GM19240 (cell line): Measurements from ENCODE around the gene CDH23.

Experiments used
- DNase-seq: peaks from one replicate; pipeline ENCODE4 v3.0.0; 2011; ENCODE audit warnings: low spot score; ENCODE audit not compliant: insufficient read length

CDH23 gene

DNA sequence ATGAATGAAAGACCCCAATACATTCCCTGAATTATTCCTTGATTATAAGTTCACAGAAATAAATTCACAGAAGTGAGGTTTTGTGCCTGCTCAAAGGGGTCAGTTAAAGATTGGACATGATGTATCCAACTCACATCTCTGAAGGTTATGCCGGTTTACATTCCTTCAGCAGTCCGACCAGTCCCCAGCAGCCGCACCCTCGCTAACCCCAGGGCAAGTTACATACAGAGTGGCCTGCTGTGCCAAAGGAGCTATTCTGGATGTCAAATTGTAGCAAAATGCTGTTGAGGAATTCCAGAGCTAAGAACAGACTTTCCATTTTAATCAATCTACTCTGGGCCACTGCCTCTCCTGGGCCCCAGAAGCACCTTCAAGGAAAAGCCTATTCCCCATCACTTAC, 434.0 kb downstream of the CDH23 start:
- no peak for DNase-seq

DNA sequence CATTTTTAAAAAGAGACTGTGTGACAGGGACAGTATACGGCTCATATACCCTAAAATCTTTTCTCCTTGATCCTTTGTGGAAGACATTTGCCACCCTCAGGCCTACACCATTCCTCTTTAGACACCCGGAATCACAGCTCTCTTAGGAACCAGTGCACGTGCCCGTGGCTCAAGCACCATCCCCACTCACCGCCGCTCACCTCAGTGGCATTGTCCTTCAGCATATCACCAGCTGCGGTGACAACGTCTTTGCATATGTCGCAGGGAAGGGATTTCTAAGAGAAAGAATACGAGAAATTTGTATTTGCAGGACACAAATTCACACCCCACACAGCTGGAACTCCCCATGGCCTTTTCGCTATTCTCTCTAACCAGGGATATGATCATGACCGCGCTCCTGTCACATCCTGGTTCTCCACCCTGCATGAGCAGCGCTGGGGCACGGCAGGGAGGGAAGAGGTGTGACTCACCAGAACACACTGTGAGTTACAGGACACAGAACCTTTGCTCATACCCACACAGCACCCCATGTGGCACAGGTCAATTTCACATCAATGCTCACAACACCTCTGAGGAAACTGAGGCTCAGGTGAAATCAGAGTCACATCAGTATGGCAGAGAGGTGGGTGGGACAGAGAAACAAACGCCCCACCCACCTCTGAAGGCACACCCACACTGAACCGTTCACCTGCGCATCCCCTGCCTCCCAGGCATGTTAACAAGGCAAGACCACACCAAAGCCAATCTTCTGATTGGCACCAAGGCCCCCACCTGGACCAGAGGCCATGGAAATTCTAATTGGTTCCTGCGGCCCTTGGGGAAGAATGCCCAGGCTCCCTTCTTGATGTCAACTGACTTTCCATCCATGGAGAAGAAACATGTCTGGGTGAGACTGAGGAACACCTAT, 435.2 kb downstream of the CDH23 start:
- DNase-seq, result no peak

DNA sequence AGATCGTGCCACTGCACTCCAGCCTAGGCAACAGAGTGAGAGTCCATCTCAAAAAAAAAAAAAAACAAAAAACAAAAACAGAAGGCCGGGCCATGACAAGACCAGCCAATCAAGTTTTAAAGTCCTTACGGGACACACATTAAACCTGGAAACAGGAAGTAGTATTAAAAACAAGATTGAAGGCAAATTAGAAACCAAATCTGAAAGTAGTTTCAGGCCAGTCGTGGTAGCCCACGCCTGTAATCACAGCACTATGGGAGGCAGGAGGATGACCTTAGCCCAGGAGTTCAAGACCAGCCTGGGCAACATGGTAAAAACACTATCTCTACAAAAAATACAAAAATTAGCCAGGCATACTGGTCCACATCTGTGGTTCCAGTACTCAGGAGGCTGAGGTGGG, 436.2 kb downstream of the CDH23 start:
- no peak for DNase-seq

DNA sequence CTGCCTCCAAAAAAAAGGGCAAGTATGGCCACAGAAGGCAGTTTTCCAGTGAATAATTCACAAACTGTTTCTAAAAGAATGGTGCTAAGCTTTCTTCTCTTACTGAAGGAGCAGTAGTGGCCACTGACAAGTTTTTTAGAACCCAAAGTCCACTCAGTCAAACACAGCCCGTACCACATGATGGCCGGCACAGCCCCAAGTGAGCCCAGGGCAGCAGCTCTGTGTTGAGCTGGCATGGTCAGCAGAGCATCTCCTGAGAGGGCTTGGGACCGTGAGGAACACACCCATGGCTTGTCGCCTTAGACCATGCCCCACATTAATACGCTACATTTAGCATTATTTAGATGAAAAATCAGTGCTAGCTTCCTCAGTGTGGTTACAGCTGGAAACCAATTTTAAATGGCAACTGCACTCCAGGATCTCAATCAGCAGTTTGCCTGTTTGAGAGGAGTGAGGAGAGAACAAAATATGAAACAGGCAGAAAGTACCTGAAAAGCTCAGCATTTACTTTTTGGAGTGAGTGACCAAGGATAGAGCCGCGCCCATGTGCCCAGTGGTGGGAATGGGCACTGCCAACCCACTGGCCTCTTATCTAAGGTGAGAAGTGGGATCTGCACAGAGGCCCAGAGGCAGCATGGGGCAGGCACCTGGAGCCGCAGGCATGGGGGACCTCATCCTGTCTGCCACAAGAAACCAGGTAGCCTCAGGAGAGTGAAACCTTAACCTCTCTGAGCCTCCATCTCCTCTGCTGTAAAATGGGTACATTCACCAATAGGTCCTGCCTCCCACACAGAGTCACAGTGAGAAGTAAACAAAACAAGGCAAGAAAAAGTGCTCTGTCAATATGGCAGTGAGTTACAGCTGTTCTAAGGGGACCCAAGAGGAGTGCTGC, 437.0 kb downstream of the CDH23 start:
- DNase-seq, result no peak

DNA sequence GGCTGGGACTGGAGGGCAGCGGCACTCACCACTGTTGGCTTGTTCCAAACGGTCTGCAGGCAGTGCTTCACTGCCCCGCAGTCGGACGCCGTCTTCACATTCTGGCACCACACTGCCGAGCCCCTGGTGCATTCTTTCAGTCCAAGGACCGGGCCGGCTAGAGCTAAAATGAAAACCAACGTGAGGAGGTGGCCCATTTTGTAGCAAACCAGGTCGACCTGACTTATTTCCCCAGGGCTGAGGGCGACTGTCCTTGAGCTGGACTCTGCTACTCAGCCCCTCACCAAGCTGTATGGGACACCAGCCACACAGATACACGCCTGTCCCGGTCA, 437.6 kb downstream of the CDH23 start:
- no peak for DNase-seq

DNA sequence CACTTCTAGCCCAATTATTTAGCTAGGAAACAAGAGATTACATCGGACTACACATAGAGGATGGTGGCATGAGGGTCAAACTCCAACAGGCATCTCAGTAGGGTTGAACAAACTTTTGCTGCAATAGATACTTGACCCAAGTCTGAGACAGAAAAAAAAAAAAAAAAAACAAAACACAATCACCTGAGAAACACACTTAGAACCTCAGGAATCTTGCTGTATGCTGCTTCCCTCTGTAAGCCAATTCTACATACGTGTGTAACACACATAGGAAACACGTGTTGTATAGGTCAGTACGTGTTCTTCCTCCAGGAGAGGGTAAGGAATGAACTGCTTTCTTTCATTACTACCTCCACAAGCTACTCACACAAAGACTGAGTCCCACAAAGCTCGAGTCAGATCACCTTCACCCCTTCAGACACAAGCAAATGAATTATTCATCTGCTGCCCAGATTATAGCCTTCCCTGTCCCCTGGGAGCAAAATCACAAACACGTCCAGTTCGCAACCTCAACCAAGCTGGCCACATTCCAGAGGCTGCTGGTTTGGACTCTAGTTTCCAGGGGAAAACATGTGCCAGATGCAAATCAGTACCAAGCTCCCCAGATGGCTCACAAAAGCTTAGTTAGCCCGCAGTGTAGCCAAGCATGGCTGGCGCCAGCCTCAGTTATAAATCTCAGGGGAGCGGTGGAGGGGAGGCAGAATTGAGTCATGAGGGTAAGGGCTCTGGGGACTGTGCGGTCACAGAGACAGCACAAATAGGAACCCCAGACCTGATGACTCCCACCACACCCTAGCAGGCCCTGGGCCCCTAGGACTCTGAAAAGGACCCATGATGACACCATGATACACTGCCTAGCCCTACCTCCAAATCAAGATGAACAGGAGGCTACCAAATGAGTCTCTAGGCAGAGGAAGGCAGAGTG, 439.2 kb downstream of the CDH23 start:
- DNase-seq, result peak; percentile 75

DNA sequence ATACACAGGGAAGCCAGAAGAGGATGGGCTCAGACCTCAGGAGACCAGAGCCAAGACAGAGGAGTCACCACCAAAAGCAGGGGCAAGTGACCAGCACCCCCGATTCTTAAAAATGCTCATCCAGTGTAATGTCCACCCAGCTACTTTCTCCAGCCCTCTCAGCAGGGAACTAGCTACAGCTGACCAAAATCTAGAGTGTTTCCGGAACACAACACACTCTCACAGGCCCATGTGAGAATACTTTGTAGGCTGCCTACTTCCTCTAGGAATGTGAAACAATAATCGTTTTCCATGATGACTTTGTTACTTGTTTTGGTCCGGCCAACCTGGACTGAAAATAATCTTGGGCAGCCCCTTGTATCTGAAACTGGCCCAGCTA, 439.9 kb downstream of the CDH23 start:
- DNase-seq, result no peak

DNA sequence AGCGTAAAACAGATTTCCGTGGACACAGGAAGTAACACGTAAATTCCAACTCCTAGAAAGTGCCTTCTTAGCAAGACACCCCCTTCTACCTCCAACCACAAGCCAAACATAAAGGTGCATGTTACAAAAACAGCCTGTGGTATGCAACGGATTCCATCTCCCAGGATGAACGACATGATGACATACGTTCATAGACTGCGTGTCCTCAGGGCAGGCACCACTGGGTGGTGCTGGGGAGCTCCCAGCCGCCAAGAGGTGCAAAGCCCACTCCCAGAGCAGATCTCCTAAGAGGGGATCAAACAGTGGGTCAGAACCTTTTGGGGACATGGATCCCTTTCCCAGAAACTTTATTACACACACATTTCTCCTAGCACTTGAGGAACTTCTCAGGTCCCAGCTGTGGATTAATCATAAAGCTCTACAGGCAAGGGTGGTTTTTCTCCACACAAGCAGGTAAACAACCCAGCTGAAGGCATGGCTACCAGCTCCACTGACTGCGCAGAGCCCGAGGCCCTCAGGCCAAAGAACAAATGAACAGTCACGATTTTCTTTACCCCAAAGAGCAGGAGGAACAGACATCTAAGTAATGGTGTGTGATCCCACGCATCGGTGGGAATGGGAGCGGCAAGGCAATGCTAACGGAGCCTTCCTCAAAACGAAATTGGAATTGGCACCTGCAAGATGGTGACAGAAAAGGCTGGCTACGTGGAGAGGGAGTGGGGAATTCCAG, 440.5 kb downstream of the CDH23 start:
- DNase-seq, result no peak

DNA sequence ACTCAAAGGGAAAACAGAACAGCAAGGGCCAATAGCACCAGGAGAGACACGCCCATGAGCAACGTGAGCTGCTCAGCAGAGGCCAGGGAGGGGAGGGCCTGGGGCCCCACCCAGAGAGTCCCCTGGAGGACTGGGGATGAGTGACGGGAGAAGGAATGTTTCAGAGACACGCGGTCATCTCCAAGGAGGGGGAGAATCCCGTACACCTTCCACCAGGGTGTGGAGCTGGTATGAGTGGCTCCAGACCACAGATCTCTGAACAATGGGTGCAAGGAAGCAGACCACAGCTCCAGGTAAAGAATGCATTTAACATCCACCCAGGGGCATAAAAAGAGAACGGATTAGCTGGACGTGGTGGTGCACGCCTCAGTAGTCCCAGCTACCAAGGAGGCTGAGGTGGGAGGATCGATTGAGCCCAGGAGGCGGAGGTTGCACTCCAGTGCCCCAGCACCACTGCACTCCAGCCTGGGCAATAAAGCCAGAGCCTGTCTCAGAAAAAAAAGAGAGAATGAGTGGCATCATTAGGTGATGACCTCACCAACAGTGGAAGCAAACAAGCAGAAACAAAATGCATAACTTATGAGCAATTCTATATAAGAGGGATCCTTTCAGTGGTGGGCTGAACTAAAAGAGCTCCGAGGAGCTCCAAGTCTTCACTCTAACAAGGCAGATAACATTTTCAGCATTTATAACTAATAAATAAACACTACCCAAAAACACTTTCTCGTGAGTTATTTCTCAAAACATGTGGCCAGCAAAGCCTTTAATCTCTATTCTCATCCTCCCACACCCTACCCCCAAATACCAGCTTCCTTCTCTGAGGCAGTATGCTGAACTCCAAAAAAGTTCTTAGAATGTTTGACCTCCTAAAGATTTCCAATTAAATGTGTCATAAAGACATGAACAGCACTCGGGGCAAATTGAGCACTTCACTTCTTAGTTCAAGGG, 441.8 kb downstream of the CDH23 start:
- DNase-seq, result no peak

DNA sequence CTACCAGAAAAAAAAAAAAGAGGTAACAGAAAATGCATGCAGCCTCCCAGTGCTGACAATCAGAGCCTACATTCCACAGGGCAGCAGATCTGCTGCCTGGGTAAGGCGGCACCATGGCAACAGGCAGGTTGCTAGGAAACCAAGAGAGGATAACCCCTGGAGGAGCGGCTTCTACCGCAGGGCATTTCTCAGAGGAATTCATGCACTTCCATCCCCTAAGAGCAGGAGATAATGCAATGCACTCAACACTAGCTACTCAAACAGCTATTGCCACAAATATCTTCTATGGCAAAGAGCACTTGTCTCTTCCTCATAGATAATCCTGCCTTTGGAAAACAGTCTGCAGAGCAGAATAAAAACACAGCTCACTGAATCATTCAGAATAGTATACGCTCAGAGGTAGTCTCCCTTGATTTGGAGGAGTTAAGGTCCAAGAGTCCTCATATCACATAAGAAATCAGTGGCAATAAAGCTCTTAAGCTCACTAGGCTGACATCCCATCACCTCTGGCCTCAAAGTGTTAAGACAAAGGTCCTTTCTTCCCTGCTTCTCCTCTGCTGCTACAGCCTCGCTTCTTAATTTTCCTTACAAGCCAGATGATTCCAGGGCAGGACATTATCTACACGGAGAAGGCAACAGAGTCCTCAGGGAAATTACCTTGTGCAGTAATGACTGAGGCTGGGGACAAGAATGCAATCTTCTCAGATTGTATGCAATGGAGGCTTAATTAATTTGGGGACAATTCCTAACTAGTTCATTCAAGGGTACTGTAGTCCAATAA, 443.6 kb downstream of the CDH23 start:
- no peak for DNase-seq

DNA sequence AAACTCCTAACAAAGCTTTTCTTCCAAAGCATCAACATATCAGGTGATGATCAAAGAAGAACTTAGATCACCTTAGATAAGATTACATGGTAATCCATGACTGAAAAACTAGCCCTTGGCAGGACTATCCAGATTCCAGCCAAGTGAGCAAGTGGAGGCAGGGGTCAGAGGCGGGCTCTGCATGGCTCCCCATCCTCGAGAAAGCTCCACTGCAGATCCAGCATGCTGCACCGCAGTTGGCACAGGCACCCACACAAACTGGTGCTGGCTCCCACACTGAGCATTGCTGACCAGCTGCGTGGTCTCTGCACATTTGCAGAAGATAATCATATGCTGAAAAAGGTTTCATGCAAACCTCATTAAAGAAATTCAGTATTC, 444.2 kb downstream of the CDH23 start:
- no peak for DNase-seq

DNA sequence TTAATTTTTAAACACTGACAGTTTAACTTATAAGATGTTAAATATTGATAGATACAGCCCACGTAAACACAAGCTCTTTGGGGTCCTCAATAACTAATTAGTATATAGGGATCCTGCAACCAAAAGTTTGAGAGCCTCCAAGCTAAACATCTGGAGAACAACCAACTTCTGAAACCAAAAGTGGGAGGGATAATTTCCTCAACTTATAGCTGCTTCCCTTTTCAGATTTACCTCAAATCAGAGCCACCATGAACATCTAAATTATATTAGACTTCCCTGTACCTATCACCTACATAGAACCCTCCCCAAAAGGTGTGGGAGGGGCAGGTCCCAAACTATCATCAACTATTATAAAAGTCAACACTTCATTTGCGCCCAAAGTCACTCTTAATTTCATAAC, 445.7 kb downstream of the CDH23 start:
- DNase-seq, result no peak

DNA sequence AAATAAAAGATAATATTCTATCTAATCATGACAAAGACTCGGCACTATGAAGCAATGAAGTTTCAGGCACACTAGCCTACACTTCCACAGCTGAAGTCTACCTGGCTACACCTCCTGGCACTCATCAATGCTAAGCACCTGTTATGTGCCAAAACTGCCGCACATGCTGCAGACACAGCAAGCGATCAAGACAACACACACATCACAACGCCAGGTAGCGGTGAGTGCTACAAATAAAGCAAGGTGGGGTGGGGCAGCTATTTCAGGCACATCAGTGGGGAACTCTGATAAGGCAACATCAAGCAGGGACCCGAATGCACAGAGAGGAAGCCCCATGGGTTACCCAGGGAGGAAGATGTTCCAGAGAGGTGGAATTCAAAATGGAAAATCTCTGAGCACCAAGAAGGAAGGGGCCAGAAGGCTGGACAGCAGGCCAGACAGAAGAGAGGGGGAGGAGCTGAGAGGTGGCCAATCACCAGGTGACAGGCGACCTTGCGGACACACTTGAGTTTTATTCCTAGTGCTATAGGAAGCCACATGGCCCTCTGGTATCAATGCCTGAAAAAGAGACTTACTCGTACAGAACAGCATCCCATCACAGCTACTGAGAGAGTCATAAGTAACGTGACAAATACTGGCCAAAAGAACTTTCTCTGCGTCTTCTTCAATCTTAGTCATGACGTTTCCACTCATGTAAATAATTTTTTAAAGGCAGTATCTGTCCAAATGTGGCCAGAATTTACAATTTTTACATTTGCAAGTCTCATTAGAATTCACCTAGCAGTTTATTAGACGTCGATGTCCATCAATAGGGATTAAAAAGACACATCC, 446.4 kb downstream of the CDH23 start:
- no peak for DNase-seq

DNA sequence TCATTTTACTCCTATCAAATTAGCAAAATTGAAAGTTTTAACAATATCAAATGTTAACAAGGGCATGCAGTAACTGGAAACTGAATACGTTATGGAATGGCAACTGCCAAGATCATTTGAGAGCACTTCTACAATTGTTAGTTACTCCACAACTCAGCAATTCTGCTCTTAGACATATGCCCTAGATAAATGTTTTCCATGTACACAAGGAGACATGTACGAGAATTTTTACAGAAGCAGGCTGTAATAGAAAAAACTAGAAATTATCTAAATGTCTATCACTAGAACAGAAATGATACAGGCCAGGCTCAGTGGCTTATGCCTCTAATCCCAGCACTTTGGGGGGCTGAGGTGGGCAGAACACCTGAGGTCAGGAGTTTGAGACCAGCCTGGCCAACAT, 447.4 kb downstream of the CDH23 start:
- no peak for DNase-seq

DNA sequence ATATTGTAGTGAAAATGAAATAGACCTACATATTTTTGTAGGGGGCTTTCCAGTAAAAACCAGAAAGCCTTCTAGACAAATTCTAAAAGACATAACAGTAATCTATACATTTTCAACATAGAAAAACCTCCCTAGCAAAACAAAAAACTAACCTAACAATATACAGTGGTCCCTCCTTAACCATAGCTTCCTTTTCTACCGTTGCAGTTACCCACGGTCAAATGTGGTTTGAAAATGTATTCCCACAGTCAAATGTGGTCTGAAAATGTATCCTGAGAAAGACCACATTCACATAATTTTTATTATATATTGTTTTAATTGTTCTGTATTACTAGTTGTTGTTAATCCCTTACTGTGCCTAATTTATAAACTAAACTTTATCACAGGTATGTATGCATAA, 448.0 kb downstream of the CDH23 start:
- no peak for DNase-seq

DNA sequence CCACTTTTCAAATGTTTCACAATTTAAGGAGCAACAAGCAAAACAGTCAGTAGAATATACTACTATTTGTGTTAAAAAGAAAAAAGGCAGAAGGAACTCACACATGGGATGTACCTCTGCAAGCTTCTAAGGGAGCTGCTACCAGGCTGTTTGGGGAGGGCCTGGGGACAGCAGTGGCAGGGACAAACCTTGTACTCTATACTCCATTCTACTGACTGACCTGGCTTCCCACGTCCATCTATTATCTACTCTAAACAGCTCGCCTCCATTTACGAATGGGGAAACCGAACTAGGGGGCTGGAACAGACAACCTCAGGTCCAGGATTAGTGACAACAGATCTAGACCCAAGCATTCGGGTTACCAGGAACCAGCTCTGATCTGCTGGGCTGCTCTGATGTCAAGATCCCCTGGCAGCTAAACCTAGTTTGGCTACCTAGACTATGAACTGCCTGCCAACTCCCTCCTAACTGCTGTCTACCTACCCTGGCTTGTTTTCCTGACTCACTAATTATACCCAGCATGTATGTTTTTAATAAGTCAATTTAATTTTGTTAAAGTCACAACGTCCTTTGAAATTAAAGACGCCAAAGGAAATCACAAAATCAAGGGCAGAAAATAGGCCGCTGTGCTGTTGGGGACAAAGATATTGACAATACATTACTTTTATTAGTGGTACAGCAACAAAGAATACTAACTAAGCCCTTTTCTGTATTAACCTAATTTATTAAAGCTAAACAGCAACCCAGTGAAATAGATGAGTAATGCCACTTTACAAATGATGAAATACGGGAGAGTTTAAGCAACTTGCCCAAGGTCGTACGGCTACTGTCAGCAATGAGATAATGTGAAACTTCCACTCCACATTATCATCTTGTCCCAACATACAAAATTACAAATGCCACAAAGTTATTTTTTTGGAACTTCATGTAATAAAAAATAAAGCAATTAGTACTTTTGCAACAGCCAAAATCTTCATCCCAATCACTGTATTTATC, 449.0 kb downstream of the CDH23 start:
- no peak for DNase-seq

DNA sequence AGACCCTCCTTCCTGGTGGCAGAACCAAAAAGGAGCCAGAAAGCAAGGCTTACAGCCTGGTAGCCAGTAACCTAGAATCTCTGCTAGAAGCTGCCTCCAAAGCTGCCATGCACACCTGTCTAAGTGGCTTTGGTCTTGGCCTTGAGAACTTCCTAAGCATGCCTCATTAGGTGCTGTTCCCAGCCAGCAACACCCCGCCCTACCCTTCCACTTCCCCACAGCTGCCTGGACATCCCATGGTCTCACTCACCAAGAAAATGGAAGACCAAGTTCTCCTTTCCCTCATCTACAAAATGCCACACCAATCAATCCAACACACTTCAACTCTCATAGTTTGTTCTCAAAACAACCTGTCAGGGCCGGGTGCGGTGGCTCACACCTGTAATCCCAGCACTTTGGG, 450.1 kb downstream of the CDH23 start:
- no peak for DNase-seq
